Panc1 (cell line): ENCODE results near the gene PEPD. TPM values are rescaled to one million over a fixed set of nuclear protein-coding genes. Genes with fewer than 3 reads are reported as not detected.

Source experiments
- ATAC-seq: fragments of 200-7000 bp; cut with Tn5 transposase; 2 replicates; pipeline ENCODE4 v1.9.1; 2020; ENCODE audit warnings: mild to moderate bottlenecking, moderate library complexity
- BruUV-seq: library from RNA; stranded (reverse); fragments of 400-500 nt; replicated peaks from 2 replicates; lab custom pipeline; 2021; lab: Mats Ljungman, UMichigan
- CTCF ChIA-PET: fragments of 300-600 bp; sonication (Branson Sonifier 250); formaldehyde crosslinking; loops from one replicate; lab custom pipeline; 2022; ENCODE audit warnings: antibody characterized with exemption; lab: Charles Lee
- POLR2A ChIA-PET: fragments of 300-600 bp; sonication (Branson Sonifier 250); formaldehyde crosslinking; loops from one replicate; lab custom pipeline; 2022; ENCODE audit warnings: antibody characterized with exemption; lab: Charles Lee
- DNase-seq: peaks from one replicate; pipeline ENCODE4 v3.0.0-alpha.2; 2010; ENCODE audit warnings: low read depth, low spot score
- H3K27ac ChIP-seq: 2 replicates; pipeline ENCODE4 v1.5.1; 2011; ENCODE audit warnings: mild to moderate bottlenecking, low read length, inconsistent platforms
- H3K27me3 ChIP-seq: fragments of 200-500 bp; sonication (Bioruptor generic); 2 replicates; pipeline ENCODE4 v1.6.0; 2014; ENCODE audit warnings: low read length, inconsistent platforms; ENCODE audit not compliant: control insufficient read depth, insufficient read depth
- H3K36me3 ChIP-seq: fragments of 200-500 bp; sonication (Bioruptor generic); 2 replicates; pipeline ENCODE4 v1.5.1; 2014; ENCODE audit warnings: inconsistent platforms, mild to moderate bottlenecking, low read length, moderate library complexity; ENCODE audit not compliant: control insufficient read depth, insufficient read depth
- H3K4me1 ChIP-seq: 2 replicates; pipeline ENCODE4 v1.5.1; 2011; ENCODE audit warnings: inconsistent platforms, mild to moderate bottlenecking, low read length, moderate library complexity; ENCODE audit not compliant: control insufficient read depth, insufficient read depth
- H3K4me3 ChIP-seq, 2 experiments: 2 replicates each; pipeline ENCODE4 v1.5.1; 2011 to 2012; ENCODE audit warnings: low read depth in 2 of 2, low read length in 2 of 2, mild to moderate bottlenecking in 2 of 2, inconsistent platforms in 1 of 2, moderate library complexity in 1 of 2
- H3K9me3 ChIP-seq: fragments of 200-500 bp; sonication (Bioruptor generic); 2 replicates; pipeline ENCODE4 v1.5.1; 2014; ENCODE audit warnings: low read depth, mild to moderate bottlenecking, inconsistent platforms, low read length, moderate library complexity; ENCODE audit not compliant: control insufficient read depth, insufficient read depth
- CTCF ChIP-seq: fragments of 450-650 bp; IDR thresholded peaks from 2 replicates; pipeline ENCODE4 v1.5.1; 2017; ENCODE audit warnings: mild to moderate bottlenecking
- POLR2AphosphoS5 ChIP-seq: IDR thresholded peaks from 2 replicates; pipeline ENCODE4 v1.6.1; 2012; ENCODE audit warnings: mild to moderate bottlenecking, low read depth, low read length, moderate library complexity
- REST ChIP-seq, 2 experiments: IDR thresholded peaks; 2 replicates each; pipeline ENCODE4 v1.6.1; 2011 to 2012; ENCODE audit warnings: low read depth in 2 of 2, control low read depth in 1 of 2, low read length in 1 of 2, mild to moderate bottlenecking in 1 of 2, moderate library complexity in 1 of 2; ENCODE audit not compliant: insufficient read depth in 1 of 2
- SIN3A ChIP-seq: IDR thresholded peaks from 2 replicates; pipeline ENCODE4 v1.6.1; 2012; ENCODE audit warnings: low read depth, mild to moderate bottlenecking, low read length, moderate library complexity, borderline replicate concordance; ENCODE audit not compliant: insufficient read depth
- TCF7L2 ChIP-seq: IDR thresholded peaks from 2 replicates; pipeline ENCODE4 v1.6.1; 2011; ENCODE audit warnings: mild to moderate bottlenecking, low read depth, low read length, inconsistent platforms
- in situ Hi-C: cut with HindIII; loops from 2 replicates; pipeline ENCODE4 v1.10.0; 2016; ENCODE audit warnings: low sequenced_read_pairs, low pct_unique_long_range_greater_than_20kb
- intact Hi-C: fragments of 100-400 bp; cut with micrococcal nuclease; formaldehyde crosslinking; loops from one replicate; pipeline ENCODE4 v1.10.0; 2022; ENCODE audit not compliant: unreplicated experiment
- total RNA-seq: library from RNA; stranded (reverse); gene quantifications from one replicate; pipeline ENCODE4 v1.2.1, GENCODE V29; 2021; ENCODE audit not compliant: unreplicated experiment

PEPD gene
- total RNA-seq, 1 experiment from 2014 or later = 102 TPM

GRCh38 chr19:33522371-33522662 is 726 bp upstream of the PEPD start:
- no TSS peak for BruUV-seq
- Histone ChIP-seq H3K36me3 (no peaks in the 10 kb centered on the region), H3K4me3 (peak overlapping the region; percentile 89 to 90), H3K27me3 (peaks cover 2% of the 10 kb centered on the region; the same call in 1 of the 2 replicates), H3K9me3 (no peaks in the 10 kb centered on the region), H3K4me1 (peaks cover 13% of the 10 kb centered on the region), H3K27ac (peak overlapping the region; percentile 48)
- ChIA-PET CTCF (no interaction called here), POLR2A (interaction anchor here (0.7 kb wide), 1 partner anchor 233 kb away, joined by 4 read pairs; no protein-coding TSS in a partner anchor)
- no peak for DNase-seq
- TF ChIP-seq TCF7L2 = no peak
- TF ChIP-seq CTCF = no peak
- no peak for TF ChIP-seq SIN3A
- peak; percentile 1; the same call in 1 of the 2 replicates for ATAC-seq
- in situ Hi-C loops = no loop called here
- intact Hi-C loops = no loop called here

GRCh38 chr19:33520844-33521479 is 629 bp downstream of the PEPD start:
- H3K27me3 ChIP-seq = no peaks in the 10 kb centered on the region
- intact Hi-C loops = no loop called here

More at GRCh38 chr19:33520844-33521479, 629 bp downstream of the PEPD start:
- TF ChIP-seq POLR2AphosphoS5 (no peak), TCF7L2 (no peak), CTCF (no peak), REST (IDR thresholded peaks at IDR 0.05; ENCODE audit: insufficient read depth in 1 of 2, low read depth in 2 of 2, low read length in 1 of 2) (no peak), SIN3A (no peak)
- Histone ChIP-seq H3K9me3 (no peaks in the 10 kb centered on the region), H3K27ac (peak overlapping the region; percentile 84), H3K4me1 (peaks cover 13% of the 10 kb centered on the region), H3K4me3 (peak overlapping the region; percentile 89 to 90), H3K36me3 (no peaks in the 10 kb centered on the region)
- no TSS peak for BruUV-seq
- in situ Hi-C loops = no loop called here
- ChIA-PET POLR2A (interaction anchor here (0.6 kb wide), 1 partner anchor 534 kb away, joined by 3 read pairs; no protein-coding TSS in a partner anchor), CTCF (no interaction called here)
- DNase-seq = no peak
- no peak for ATAC-seq
